OCI-LY1 (cell line): Measurements from ENCODE around the gene DRGX.

Source experiments
- CTCF ChIP-seq: fragments of 200-600 bp; sonication (generic), shearing (Covaris generic); IDR thresholded peaks from 2 replicates; pipeline ENCODE4 v1.5.1; 2017; ENCODE audit warnings: mild to moderate bottlenecking, antibody characterized with exemption, low read length, moderate library complexity, mixed read lengths
- EZH2 ChIP-seq: fragments of 200-600 bp; sonication (generic), shearing (Covaris generic); IDR thresholded peaks from 2 replicates; pipeline ENCODE4 v1.8.0; 2017; ENCODE audit warnings: borderline replicate concordance, mixed run types, mild to moderate bottlenecking, antibody characterized with exemption, low read length, moderate library complexity, mixed read lengths

DNA sequence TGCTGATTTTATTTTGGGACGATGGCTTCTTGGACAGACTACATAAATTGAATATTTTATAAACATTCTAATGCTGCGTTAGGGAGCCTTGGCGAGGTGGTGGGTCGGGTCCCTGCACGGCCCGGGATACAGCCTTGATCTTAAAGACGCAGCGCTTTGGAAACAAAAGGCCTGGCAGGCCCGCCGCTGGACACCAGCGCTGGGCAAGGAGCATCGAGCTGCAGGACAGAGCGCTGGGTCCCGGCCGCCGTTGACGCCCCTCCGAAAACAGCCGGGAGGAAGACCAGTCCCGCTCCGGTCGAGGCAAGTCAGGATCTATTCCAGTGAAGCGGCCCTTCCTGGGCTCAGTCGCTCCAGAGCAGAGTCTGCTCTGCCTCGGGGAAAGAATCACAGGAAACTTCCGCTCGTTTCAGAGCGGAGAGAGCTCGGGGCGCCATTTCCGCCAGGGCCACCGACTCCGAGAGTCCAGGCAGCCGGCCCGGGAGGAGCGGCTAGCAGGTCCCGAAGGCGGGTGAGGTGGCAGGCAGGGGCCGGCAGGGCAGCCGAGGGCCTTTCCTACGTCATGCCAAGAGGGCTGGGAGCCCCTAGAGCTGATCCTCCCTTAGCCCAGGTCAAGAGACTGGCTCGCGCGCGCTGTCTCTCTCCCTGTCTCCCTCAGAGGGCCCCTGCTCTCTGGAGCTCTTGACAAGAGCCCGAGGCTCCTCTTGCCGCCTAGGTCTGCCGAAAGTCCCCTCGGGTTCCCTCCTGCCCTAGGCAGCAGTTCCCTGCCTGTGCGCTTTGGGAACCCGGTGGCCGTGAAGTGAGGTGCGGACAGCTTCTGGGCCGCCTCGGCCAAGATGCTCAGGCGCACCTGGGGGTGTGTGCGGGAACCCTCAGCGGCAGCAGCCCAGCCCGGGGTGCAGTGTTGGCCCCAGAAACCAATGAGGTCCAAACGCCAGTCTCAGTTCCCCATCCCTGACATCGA, 1.4 kb upstream of the DRGX start:
- TF ChIP-seq CTCF = no peak
- TF ChIP-seq EZH2 = no peak
